Measurements from ENCODE around the gene TRPC3. TPM values are rescaled to one million over a fixed set of nuclear protein-coding genes. Genes with fewer than 3 reads are reported as not detected.

TRPC3 gene
- total and polyA plus RNA-seq, 2 of the 8 experiments (the other 6 are each of a cell fraction or from before 2014, with no cell fraction given): 0.37 to 0.41 TPM

DNA sequence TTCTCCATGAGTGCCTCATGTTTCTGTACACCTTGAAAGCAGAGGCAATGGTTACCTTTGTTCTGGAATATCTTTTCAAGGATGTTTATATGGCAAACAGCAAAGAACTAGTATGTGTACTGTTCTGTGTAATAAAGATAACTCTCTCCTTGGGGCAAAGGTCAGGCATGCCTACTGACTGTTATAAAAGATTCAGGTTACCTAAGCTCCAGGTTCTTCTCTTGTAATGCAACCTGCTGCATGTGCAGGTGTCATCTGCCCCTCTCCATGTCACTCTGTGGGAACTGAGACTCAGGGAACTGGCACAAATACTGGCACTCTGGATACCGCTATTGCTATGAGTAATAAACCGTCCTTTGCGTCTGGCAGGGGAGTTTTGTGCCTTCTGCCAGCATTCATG is 5.4 kb upstream of the TRPC3 start:
- Histone ChIP-seq H4K20me1 (replicated peaks in 1 of 2; ENCODE audit: control insufficient read depth in 1 of 2, insufficient read depth in 2 of 2, low read length in 2 of 2) (no peaks in the 10 kb centered on the region), H3K9ac (replicated peaks in 1 of 4; ENCODE audit: extremely low read depth in 1 of 4, low read depth in 3 of 4, low read length in 3 of 4) (no peak overlapping the region), H2BK5ac (ENCODE audit: low read depth, low read length) (no peak overlapping the region), H3K36me3 (ENCODE audit: control insufficient read depth in 2 of 4, insufficient read depth in 4 of 4, low read length in 3 of 4) (no peaks in the 10 kb centered on the region), H4K91ac (replicated peaks; ENCODE audit: insufficient read length, low read length) (no peak overlapping the region), H3K4me1 (replicated peaks in 1 of 4; ENCODE audit: control insufficient read depth in 3 of 4, insufficient read depth in 4 of 4, low read length in 3 of 4) (no peaks in the 10 kb centered on the region), H2AK5ac (ENCODE audit: low read depth, low read length) (no peak overlapping the region), H3K23ac (ENCODE audit: insufficient read length) (no peak overlapping the region), H3K14ac (ENCODE audit: insufficient read length) (no peak overlapping the region), H3K4me3 (ENCODE audit: extremely low read depth in 1 of 4, insufficient read depth in 2 of 4, low read depth in 3 of 4, low read length in 4 of 4) (no peak overlapping the region), H3K27me3 (replicated peaks in 1 of 4; ENCODE audit: control insufficient read depth in 3 of 4, extremely low read depth in 1 of 4, insufficient read depth in 3 of 4, low read length in 3 of 4) (peaks cover 10 to 19% (median 12%) of the 10 kb centered on the region in 4 experiments), H3K23me2 (ENCODE audit: low read depth, low read length) (no peaks in the 10 kb centered on the region), H3K27ac (ENCODE audit: low read depth, low read length) (no peak overlapping the region), H3K56ac (replicated peaks; ENCODE audit: insufficient read length, low read depth, low read length) (no peak overlapping the region), H2BK15ac (ENCODE audit: low read length) (no peak overlapping the region), H4K5ac (ENCODE audit: insufficient read length, low read depth, low read length) (no peak overlapping the region), H3K4me2 (ENCODE audit: insufficient read depth in 1 of 2, low read depth in 2 of 2, low read length in 2 of 2) (no peak overlapping the region), H3K18ac (ENCODE audit: extremely low read depth, low read length) (no peak overlapping the region), H3K79me2 (ENCODE audit: control insufficient read depth in 1 of 2, insufficient read depth in 2 of 2, low read length in 2 of 2) (no peaks in the 10 kb centered on the region), H2BK12ac (ENCODE audit: low read depth, low read length) (no peak overlapping the region), H4K8ac (ENCODE audit: extremely low read depth, insufficient read depth, low read length) (no peak overlapping the region), H3K4ac (replicated peaks; ENCODE audit: insufficient read length, low read depth, low read length) (no peak overlapping the region), H3K79me1 (ENCODE audit: low read depth, low read length) (no peaks in the 10 kb centered on the region), H2BK20ac (ENCODE audit: low read length) (no peak overlapping the region), H3K9me3 (ENCODE audit: insufficient read depth in 2 of 2, low read depth in 1 of 2, low read length in 1 of 2) (no peaks in the 10 kb centered on the region), H2AFZ (ENCODE audit: low read length) (no peak overlapping the region), H2BK120ac (replicated peaks; ENCODE audit: low read depth, low read length) (no peak overlapping the region)
- CTCF ChIA-PET (ENCODE audit: partially characterized antibody): interaction anchor here (0.6 kb wide), 2 partner anchors 42 to 51 kb away, joined by 3 to 4 read pairs; no protein-coding TSS in a partner anchor
- no peak for FAIRE-seq
- 93% methylated on average over 3 of the region's 3 CpGs; no CpG with 5 or more reads in 1 of the 2 experiments for WGBS, 2 experiments (ENCODE audit: extremely low coverage in 1 of 2, insufficient coverage in 1 of 2, insufficient read length in 1 of 2, insufficient replicate concordance in 2 of 2, low coverage in 1 of 2, low lambda C conversion rate in 2 of 2, missing lambda C conversion rate in 1 of 2)
- POLR2A ChIA-PET (ENCODE audit: partially characterized antibody): no interaction called here
- DNase-seq (ENCODE audit: low read depth in 1 of 2, low spot score in 2 of 2): no peak
- TF ChIP-seq GTF2F1 (IDR thresholded peaks at IDR 0.05; ENCODE audit: borderline replicate concordance, low read depth, low read length) (no peak), CTBP2 (IDR thresholded peaks at IDR 0.05; ENCODE audit: borderline replicate concordance, insufficient read depth, insufficient read length, low read length) (no peak), JUN (IDR thresholded peaks at IDR 0.05; ENCODE audit: low read depth, low read length) (no peak), RNF2 (IDR thresholded peaks at IDR 0.05; ENCODE audit: borderline replicate concordance, low read depth, low read length, missing control alignments, poor library complexity, severe bottlenecking) (no peak), BACH1 (IDR thresholded peaks at IDR 0.05; ENCODE audit: low read length) (no peak)
- TF ChIP-seq, protein P1, sequence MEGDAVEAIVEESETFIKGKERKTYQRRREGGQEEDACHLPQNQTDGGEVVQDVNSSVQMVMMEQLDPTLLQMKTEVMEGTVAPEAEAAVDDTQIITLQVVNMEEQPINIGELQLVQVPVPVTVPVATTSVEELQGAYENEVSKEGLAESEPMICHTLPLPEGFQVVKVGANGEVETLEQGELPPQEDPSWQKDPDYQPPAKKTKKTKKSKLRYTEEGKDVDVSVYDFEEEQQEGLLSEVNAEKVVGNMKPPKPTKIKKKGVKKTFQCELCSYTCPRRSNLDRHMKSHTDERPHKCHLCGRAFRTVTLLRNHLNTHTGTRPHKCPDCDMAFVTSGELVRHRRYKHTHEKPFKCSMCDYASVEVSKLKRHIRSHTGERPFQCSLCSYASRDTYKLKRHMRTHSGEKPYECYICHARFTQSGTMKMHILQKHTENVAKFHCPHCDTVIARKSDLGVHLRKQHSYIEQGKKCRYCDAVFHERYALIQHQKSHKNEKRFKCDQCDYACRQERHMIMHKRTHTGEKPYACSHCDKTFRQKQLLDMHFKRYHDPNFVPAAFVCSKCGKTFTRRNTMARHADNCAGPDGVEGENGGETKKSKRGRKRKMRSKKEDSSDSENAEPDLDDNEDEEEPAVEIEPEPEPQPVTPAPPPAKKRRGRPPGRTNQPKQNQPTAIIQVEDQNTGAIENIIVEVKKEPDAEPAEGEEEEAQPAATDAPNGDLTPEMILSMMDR (IDR thresholded peaks at IDR 0.05; ENCODE audit: control extremely low read depth in 1 of 3, insufficient read depth in 1 of 3, low read depth in 1 of 3, low read length in 3 of 3): no peak
- TF ChIP-seq, protein P2, sequence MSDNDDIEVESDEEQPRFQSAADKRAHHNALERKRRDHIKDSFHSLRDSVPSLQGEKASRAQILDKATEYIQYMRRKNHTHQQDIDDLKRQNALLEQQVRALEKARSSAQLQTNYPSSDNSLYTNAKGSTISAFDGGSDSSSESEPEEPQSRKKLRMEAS (IDR thresholded peaks at IDR 0.05): no peak
